IPS-NIHi7 (cell line): ENCODE results near the gene ST3GAL4.

Experiments
- DNase-seq: peaks from one replicate; pipeline ENCODE4 v3.0.0; 2012; ENCODE audit warnings: mixed read lengths; ENCODE audit errors: extremely low spot score

ST3GAL4 gene

GRCh38 chr11:126329644-126330211, 25.8 kb upstream of the ST3GAL4 start:
- DNase-seq = no peak

- DNase-seq = no peak
Measured at GRCh38 chr11:126331286-126331685, 24.2 kb upstream of the ST3GAL4 start.

- no peak for DNase-seq
Measured at GRCh38 chr11:126332221-126332711, 23.2 kb upstream of the ST3GAL4 start.

GRCh38 chr11:126333142-126333541, 22.3 kb upstream of the ST3GAL4 start:
- DNase-seq = no peak

GRCh38 chr11:126334659-126335462, 20.6 kb upstream of the ST3GAL4 start:
- no peak for DNase-seq

GRCh38 chr11:126335463-126335760, 20.1 kb upstream of the ST3GAL4 start:
- DNase-seq = no peak

GRCh38 chr11:126336138-126336541, 19.3 kb upstream of the ST3GAL4 start:
- DNase-seq = no peak

GRCh38 chr11:126336671-126337101, 18.8 kb upstream of the ST3GAL4 start:
- DNase-seq = no peak

GRCh38 chr11:126337126-126337473, 18.4 kb upstream of the ST3GAL4 start:
- DNase-seq = no peak

GRCh38 chr11:126337474-126338241, 17.8 kb upstream of the ST3GAL4 start:
- DNase-seq = no peak

GRCh38 chr11:126338346-126339055, 17.0 kb upstream of the ST3GAL4 start:
- no peak for DNase-seq

- no peak for DNase-seq
Measured at GRCh38 chr11:126339073-126339862, 16.2 kb upstream of the ST3GAL4 start.

GRCh38 chr11:126339863-126340434, 15.5 kb upstream of the ST3GAL4 start:
- DNase-seq = no peak

GRCh38 chr11:126340960-126341606, 14.4 kb upstream of the ST3GAL4 start:
- no peak for DNase-seq

GRCh38 chr11:126341760-126342161, 13.7 kb upstream of the ST3GAL4 start:
- DNase-seq = no peak

- no peak for DNase-seq
Measured at GRCh38 chr11:126343051-126343450, 12.4 kb upstream of the ST3GAL4 start.

- DNase-seq = no peak
Measured at GRCh38 chr11:126344141-126345080, 11.1 kb upstream of the ST3GAL4 start.

GRCh38 chr11:126345283-126345682, 10.2 kb upstream of the ST3GAL4 start:
- DNase-seq = no peak
